Sigmoid colon (tissue), 4 donors: ENCODE results near the gene TGFBR2.

Experiments
- CTCF ChIP-seq, 4 experiments: fragments of 450-650 bp in 3 of 4; fragments of 200-600 bp in 1 of 4; IDR thresholded peaks; one replicate each; pipeline ENCODE4 v1.5.1; 2016 to 2019; ENCODE audit warnings: antibody characterized with exemption in 4 of 4, mild to moderate bottlenecking in 3 of 4, moderate library complexity in 2 of 4
- POLR2A ChIP-seq, 2 donors: fragments of 450-650 bp; IDR thresholded peaks; one replicate each; pipeline ENCODE4 v1.6.1; 2016; ENCODE audit warnings: antibody characterized with exemption in 2 of 2, mild to moderate bottlenecking in 2 of 2, moderate library complexity in 2 of 2
- POLR2AphosphoS5 ChIP-seq, 4 donors: sonication (generic); formaldehyde crosslinking; IDR thresholded peaks; one replicate each; pipeline ENCODE4 v1.6.1; 2017; ENCODE audit warnings: antibody characterized with exemption in 4 of 4

- TF ChIP-seq CTCF (IDR thresholded peaks at IDR 0.05) (no peak), POLR2AphosphoS5 (IDR thresholded peaks at IDR 0.05) (no peak), POLR2A (IDR thresholded peaks at IDR 0.05) (no peak)
Measured at GRCh38 chr3:30667280-30667651, 60.9 kb downstream of the TGFBR2 start.
